GM13976 (cell line): ENCODE measurements around the gene SPATA3.

Experiments used
- DNase-seq: peaks from one replicate; pipeline ENCODE4 v3.0.0; 2012; ENCODE audit warnings: low spot score
- CTCF ChIP-seq: IDR thresholded peaks from 2 replicates; pipeline ENCODE4 v1.5.1; 2012; ENCODE audit warnings: borderline replicate concordance, mild to moderate bottlenecking; ENCODE audit not compliant: insufficient read depth; ENCODE audit errors: extremely low read depth, missing control alignments, control extremely low read depth
- in situ Hi-C: fragments of 300-500 bp; cut with MboI; formaldehyde crosslinking; loops from one replicate; pipeline ENCODE4 v1.12.0; 2022; ENCODE audit warnings: low sequenced_read_pairs, mixed read lengths, inconsistent platforms; ENCODE audit not compliant: unreplicated experiment

The SPATA3 gene

GRCh38 chr2:230951396-230951795 is 44.5 kb upstream of the SPATA3 start:
- no peak for TF ChIP-seq CTCF
- in situ Hi-C loops = no loop called here
- DNase-seq = no peak

- in situ Hi-C loops = no loop called here
- DNase-seq = no peak
- TF ChIP-seq CTCF = no peak
Observed at GRCh38 chr2:230952226-230952956, 43.5 kb upstream of the SPATA3 start.

GRCh38 chr2:230953845-230954244 is 42.1 kb upstream of the SPATA3 start:
- in situ Hi-C loops = no loop called here
- no peak for DNase-seq
- no peak for TF ChIP-seq CTCF

- TF ChIP-seq CTCF = no peak
- DNase-seq = no peak
- in situ Hi-C loops = no loop called here
Observed at GRCh38 chr2:230954746-230955145, 41.2 kb upstream of the SPATA3 start.

- DNase-seq = no peak
- no peak for TF ChIP-seq CTCF
- in situ Hi-C loops = no loop called here
Observed at GRCh38 chr2:230955163-230955737, 40.7 kb upstream of the SPATA3 start.

- peak; percentile 76 for DNase-seq
- no peak for TF ChIP-seq CTCF
- in situ Hi-C loops = no loop called here
Observed at GRCh38 chr2:230956827-230957755, 38.8 kb upstream of the SPATA3 start.
